IMR-90 (cell line): ENCODE results near the gene EVI5. TPM values are rescaled to one million over a fixed set of nuclear protein-coding genes. Genes with fewer than 3 reads are reported as not detected.

Experiments used
- ATAC-seq: fragments of 200-7000 bp; cut with Tn5 transposase; 2 replicates; pipeline ENCODE4 v1.9.1; 2020; ENCODE audit warnings: low read depth, mild to moderate bottlenecking, moderate library complexity
- BruUV-seq: library from RNA; stranded (reverse); fragments of 400-500 nt; replicated peaks from 2 replicates; lab custom pipeline; 2021; lab: Mats Ljungman, UMichigan
- CTCF ChIA-PET: fragments of 300-600 bp; formaldehyde crosslinking; extraction: SDS; loops from one replicate; lab custom pipeline; 2021; ENCODE audit warnings: antibody characterized with exemption; lab: Yijun Ruan, JAX
- POLR2A ChIA-PET: fragments of 300-600 bp; sonication (Branson Sonifier 250); formaldehyde crosslinking; loops from one replicate; lab custom pipeline; 2022; ENCODE audit warnings: antibody characterized with exemption; ENCODE audit not compliant: unreplicated experiment; lab: Charles Lee
- DNase-seq: peaks from one replicate; pipeline ENCODE4 v3.0.0; 2013
- H2AFZ ChIP-seq: replicated peaks from 2 replicates; pipeline ENCODE3; 2013; ENCODE audit warnings: low read length, mild to moderate bottlenecking; ENCODE audit not compliant: poor library complexity
- H2AK5ac ChIP-seq: 2 replicates; pipeline ENCODE4 v1.6.1; 2013; ENCODE audit warnings: low read depth, low read length, inconsistent platforms
- H2AK9ac ChIP-seq: replicated peaks from 2 replicates; pipeline ENCODE3; 2013; ENCODE audit warnings: mild to moderate bottlenecking, low read depth, low read length, moderate library complexity; ENCODE audit not compliant: poor library complexity
- H2BK120ac ChIP-seq: 2 replicates; pipeline ENCODE4 v1.6.1; 2013; ENCODE audit warnings: low read depth, low read length, inconsistent platforms
- H2BK15ac ChIP-seq: 3 replicates; pipeline ENCODE4 v1.6.1; 2013; ENCODE audit warnings: low read depth, low read length, inconsistent platforms
- H2BK20ac ChIP-seq: 2 replicates; pipeline ENCODE4 v1.6.1; 2013; ENCODE audit warnings: low read depth, mild to moderate bottlenecking, inconsistent platforms, low read length, moderate library complexity
- H2BK5ac ChIP-seq: 2 replicates; pipeline ENCODE4 v1.6.1; 2013; ENCODE audit warnings: mild to moderate bottlenecking, low read depth, low read length, inconsistent platforms; ENCODE audit not compliant: poor library complexity, severe bottlenecking
- H3K14ac ChIP-seq: replicated peaks from 2 replicates; pipeline ENCODE4 v1.6.1; 2013; ENCODE audit warnings: low read depth, low read length, inconsistent platforms
- H3K18ac ChIP-seq: 2 replicates; pipeline ENCODE4 v1.6.1; 2013; ENCODE audit warnings: low read depth, low read length, control low read depth
- H3K23ac ChIP-seq: 2 replicates; pipeline ENCODE4 v1.6.1; 2013; ENCODE audit warnings: low read depth, low read length, inconsistent platforms
- H3K27ac ChIP-seq: 2 replicates; pipeline ENCODE4 v1.5.1; 2013; ENCODE audit warnings: mild to moderate bottlenecking, control low read depth, low read length; ENCODE audit not compliant: insufficient read depth
- H3K27me3 ChIP-seq: 2 replicates; pipeline ENCODE4 v1.6.1; 2013; ENCODE audit warnings: low read length; ENCODE audit not compliant: control insufficient read depth, insufficient read depth
- H3K36me3 ChIP-seq: 2 replicates; pipeline ENCODE4 v1.6.1; 2013; ENCODE audit warnings: low read length, mixed read lengths; ENCODE audit not compliant: control insufficient read depth, insufficient read depth
- H3K4ac ChIP-seq: 2 replicates; pipeline ENCODE4 v1.6.1; 2013; ENCODE audit warnings: low read depth, low read length, inconsistent platforms
- H3K4me1 ChIP-seq: 2 replicates; pipeline ENCODE4 v1.6.1; 2013; ENCODE audit warnings: low read length, mixed read lengths; ENCODE audit not compliant: control insufficient read depth, insufficient read depth
- H3K4me2 ChIP-seq: 2 replicates; pipeline ENCODE4 v1.6.1; 2013; ENCODE audit warnings: low read depth, mild to moderate bottlenecking, control low read depth, low read length, moderate library complexity
- H3K4me3 ChIP-seq: 2 replicates; pipeline ENCODE4 v1.5.1; 2013; ENCODE audit warnings: low read depth, mild to moderate bottlenecking, control low read depth, low read length, moderate library complexity; ENCODE audit not compliant: insufficient read depth
- H3K56ac ChIP-seq: 2 replicates; pipeline ENCODE4 v1.6.1; 2013; ENCODE audit warnings: low read length, inconsistent platforms; ENCODE audit not compliant: insufficient read depth; ENCODE audit errors: extremely low read depth
- H3K79me1 ChIP-seq, 2 experiments: 2 replicates each; pipeline ENCODE4 v1.6.1; 2013; ENCODE audit warnings: low read length in 2 of 2, inconsistent platforms in 1 of 2, low read depth in 1 of 2
- H3K9ac ChIP-seq: 2 replicates; pipeline ENCODE4 v1.6.1; 2013; ENCODE audit warnings: low read depth, low read length, control low read depth
- H3K9me1 ChIP-seq: 2 replicates; pipeline ENCODE4 v1.6.1; 2013; ENCODE audit warnings: low read length, inconsistent platforms; ENCODE audit not compliant: insufficient read depth
- H3K9me3 ChIP-seq: 2 replicates; pipeline ENCODE4 v1.6.1; 2013; ENCODE audit warnings: low read length; ENCODE audit not compliant: control insufficient read depth, insufficient read depth
- H4K20me1 ChIP-seq: 2 replicates; pipeline ENCODE4 v1.6.1; 2013; ENCODE audit warnings: low read length, inconsistent platforms; ENCODE audit not compliant: insufficient read depth
- H4K5ac ChIP-seq: 2 replicates; pipeline ENCODE4 v1.6.1; 2013; ENCODE audit warnings: mild to moderate bottlenecking, low read depth, low read length, control low read depth
- H4K8ac ChIP-seq, 2 experiments: 2 replicates each; pipeline ENCODE4 v1.6.1; 2013; ENCODE audit warnings: low read depth in 2 of 2, low read length in 2 of 2, control low read depth in 1 of 2, inconsistent platforms in 1 of 2
- H4K91ac ChIP-seq: 2 replicates; pipeline ENCODE4 v1.6.1; 2013; ENCODE audit warnings: low read depth, low read length, inconsistent platforms; ENCODE audit not compliant: insufficient read depth
- CHD1 ChIP-seq: IDR thresholded peaks from 2 replicates; pipeline ENCODE4 v1.6.1; 2012; ENCODE audit warnings: low read depth, low read length, improper control_type of control experiment
- ELK1 ChIP-seq: fragments of 150-350 bp; IDR thresholded peaks from 2 replicates; pipeline ENCODE4 v1.6.1; 2016; ENCODE audit warnings: low read depth, mild to moderate bottlenecking, low read length, moderate library complexity, borderline replicate concordance
- MAFK ChIP-seq: IDR thresholded peaks from 2 replicates; pipeline ENCODE4 v1.6.1; 2012; ENCODE audit warnings: low read depth, low read length, improper control_type of control experiment
- POLR2A ChIP-seq: IDR thresholded peaks from 2 replicates; pipeline ENCODE4 v1.6.1; 2012; ENCODE audit warnings: mild to moderate bottlenecking, low read depth, low read length
- RCOR1 ChIP-seq: IDR thresholded peaks from 2 replicates; pipeline ENCODE4 v1.6.1; 2012; ENCODE audit warnings: mild to moderate bottlenecking, low read length, improper control_type of control experiment; ENCODE audit not compliant: insufficient replicate concordance
- RFX5 ChIP-seq: IDR thresholded peaks from 2 replicates; pipeline ENCODE4 v1.8.0; 2012; ENCODE audit warnings: low read depth, mild to moderate bottlenecking, low read length, moderate library complexity
- SMC3 ChIP-seq: fragments of 150-350 bp; IDR thresholded peaks from 2 replicates; pipeline ENCODE4 v1.6.1; 2016; ENCODE audit warnings: low read depth, mild to moderate bottlenecking, antibody characterized with exemption, low read length, moderate library complexity
- WGBS, 2 experiments: methylation state at CpG; one replicate each; pipeline versions ENCODE4 v1.1.5 to v1.1.7; 2013; ENCODE audit warnings: missing lambda C conversion rate in 2 of 2; ENCODE audit not compliant: insufficient read length in 1 of 2; ENCODE audit errors: extremely low coverage in 2 of 2; 5-methylcytosine and 5-hydroxymethylcytosine counted together
- dilution Hi-C: fragments of 300-500 bp; cut with HindIII; formaldehyde crosslinking; loops from one replicate; pipeline ENCODE4 v1.14.3; 2018; ENCODE audit warnings: low sequenced_read_pairs; ENCODE audit not compliant: unreplicated experiment
- in situ Hi-C: fragments of 300-500 bp; cut with MboI; formaldehyde crosslinking; loops from 3 replicates; pipeline ENCODE4 v1.14.3; 2019; ENCODE audit warnings: low sequenced_read_pairs, inconsistent platforms, mixed read lengths
- intact Hi-C: fragments of 100-400 bp; cut with micrococcal nuclease; formaldehyde crosslinking; loops from 2 replicates; pipeline ENCODE4 v1.10.0; 2022
- polyA plus RNA-seq, 3 experiments: library from polyadenylated mRNA; depleted of rRNA; stranded (reverse); fragments of >200 nt; gene quantifications; 2 replicates each; pipeline ENCODE4 v1.2.3, GENCODE V29; 2012; ENCODE audit warnings: low replicate concordance in 1 of 3
- total RNA-seq: library from RNA; depleted of rRNA; stranded (reverse); fragments of >200 nt; gene quantifications from 2 replicates; pipeline ENCODE4 v1.2.3, GENCODE V29; 2012

The EVI5 gene
- total and polyA plus RNA-seq, 2 of the 4 experiments (the other 2 are of a cell fraction), result 13.9 to 26.9 TPM

GRCh38 chr1:92679980-92680379, 104.9 kb downstream of the EVI5 start:
- dilution Hi-C loops (no loop called here), in situ Hi-C loops (no loop called here), intact Hi-C loops (no loop called here)
- Histone ChIP-seq H3K36me3 (peaks cover 4% of the 10 kb centered on the region), H2BK20ac (no peak overlapping the region), H3K27me3 (no peaks in the 10 kb centered on the region), H3K4ac (no peak overlapping the region), H2BK120ac (no peak overlapping the region), H3K9me1 (no peaks in the 10 kb centered on the region), H4K91ac (no peak overlapping the region), H2BK5ac (no peak overlapping the region), H4K8ac (no peak overlapping the region), H3K79me1 (peaks cover 0 to 9% of the 10 kb centered on the region in 2 experiments; a peak in 2 of 4 replicates), H2BK15ac (no peak overlapping the region), H3K27ac (no peak overlapping the region), H3K23ac (no peak overlapping the region), H2AK9ac (no peak overlapping the region), H3K14ac (no peak overlapping the region), H3K4me1 (no peaks in the 10 kb centered on the region), H3K18ac (no peak overlapping the region), H4K5ac (no peak overlapping the region), H2AK5ac (no peak overlapping the region), H4K20me1 (no peaks in the 10 kb centered on the region), H3K9ac (no peak overlapping the region), H3K4me2 (no peak overlapping the region), H3K4me3 (no peak overlapping the region), H3K56ac (no peak overlapping the region), H3K9me3 (no peaks in the 10 kb centered on the region), H2AFZ (no peak overlapping the region)
- TF ChIP-seq POLR2A (no peak), SMC3 (no peak), MAFK (no peak), RCOR1 (no peak), RFX5 (no peak), CHD1 (no peak), ELK1 (no peak)
- ATAC-seq (no peak), DNase-seq (no peak)
- BruUV-seq, result no TSS peak
- ChIA-PET POLR2A (no interaction called here), CTCF (no interaction called here)
- WGBS, 2 experiments, result no CpG with 5 or more reads among the region's 4 CpGs
